ENCODE data around the gene SLC6A18.

The SLC6A18 gene

GRCh38 chr5:1196562-1196961 lies 28.6 kb upstream of the SLC6A18 start:
- H2AFZ ChIP-seq (ENCODE audit: low read depth, low read length) = no peak overlapping the region
- H3K9me3 ChIP-seq (ENCODE audit: insufficient read depth, low read length) = no peaks in the 10 kb centered on the region
- H3K4me3 ChIP-seq (ENCODE audit: low read length) = no peak overlapping the region
- no peaks in the 10 kb centered on the region for H3K79me2 ChIP-seq (ENCODE audit: low read length)
- H3K27me3 ChIP-seq (ENCODE audit: low read depth, low read length) = no peaks in the 10 kb centered on the region
- no peaks in the 10 kb centered on the region for H3K4me1 ChIP-seq (ENCODE audit: low read length)
- no peak overlapping the region for H3K4me2 ChIP-seq (ENCODE audit: low read length)
- TF ChIP-seq EZH2phosphoT487 (IDR thresholded peaks at IDR 0.05; ENCODE audit: low read depth) (no peak), CTCF (IDR thresholded peaks at IDR 0.05; ENCODE audit: low read depth, low read length) (no peak)
- H3K27ac ChIP-seq (ENCODE audit: low read length) = no peak overlapping the region
- no peaks in the 10 kb centered on the region for H3K36me3 ChIP-seq (replicated peaks; ENCODE audit: low read depth, low read length)
- no peaks in the 10 kb centered on the region for H4K20me1 ChIP-seq (ENCODE audit: insufficient read depth, low read length)
- H3K9ac ChIP-seq (ENCODE audit: low read length) = no peak overlapping the region

GRCh38 chr5:1197876-1198666 lies 27.1 kb upstream of the SLC6A18 start:
- Histone ChIP-seq H3K27me3 (ENCODE audit: low read depth, low read length) (no peaks in the 10 kb centered on the region), H2AFZ (ENCODE audit: low read depth, low read length) (no peak overlapping the region), H4K20me1 (ENCODE audit: insufficient read depth, low read length) (no peaks in the 10 kb centered on the region), H3K9ac (ENCODE audit: low read length) (no peak overlapping the region), H3K4me1 (ENCODE audit: low read length) (no peaks in the 10 kb centered on the region), H3K36me3 (replicated peaks; ENCODE audit: low read depth, low read length) (no peaks in the 10 kb centered on the region), H3K4me3 (ENCODE audit: low read length) (no peak overlapping the region), H3K9me3 (ENCODE audit: insufficient read depth, low read length) (no peaks in the 10 kb centered on the region), H3K27ac (ENCODE audit: low read length) (no peak overlapping the region), H3K79me2 (ENCODE audit: low read length) (no peaks in the 10 kb centered on the region), H3K4me2 (ENCODE audit: low read length) (no peak overlapping the region)
- TF ChIP-seq CTCF (IDR thresholded peaks at IDR 0.05; ENCODE audit: low read depth, low read length) (no peak), EZH2phosphoT487 (IDR thresholded peaks at IDR 0.05; ENCODE audit: low read depth) (no peak)

- Histone ChIP-seq H3K4me1 (ENCODE audit: low read length) (no peaks in the 10 kb centered on the region), H3K4me3 (ENCODE audit: low read length) (no peak overlapping the region), H3K9ac (ENCODE audit: low read length) (no peak overlapping the region), H3K36me3 (replicated peaks; ENCODE audit: low read depth, low read length) (no peaks in the 10 kb centered on the region), H3K9me3 (ENCODE audit: insufficient read depth, low read length) (no peaks in the 10 kb centered on the region), H2AFZ (ENCODE audit: low read depth, low read length) (no peak overlapping the region), H3K27ac (ENCODE audit: low read length) (no peak overlapping the region), H3K79me2 (ENCODE audit: low read length) (no peaks in the 10 kb centered on the region), H3K4me2 (ENCODE audit: low read length) (no peak overlapping the region), H3K27me3 (ENCODE audit: low read depth, low read length) (no peaks in the 10 kb centered on the region), H4K20me1 (ENCODE audit: insufficient read depth, low read length) (no peaks in the 10 kb centered on the region)
- TF ChIP-seq CTCF (IDR thresholded peaks at IDR 0.05; ENCODE audit: low read depth, low read length) (no peak), EZH2phosphoT487 (IDR thresholded peaks at IDR 0.05; ENCODE audit: low read depth) (no peak)
These were observed 25.9 kb upstream of the SLC6A18 start for GRCh38 chr5:1199340-1199648.

- H3K9me3 ChIP-seq (ENCODE audit: insufficient read depth, low read length) = no peaks in the 10 kb centered on the region
- H3K79me2 ChIP-seq (ENCODE audit: low read length) = no peaks in the 10 kb centered on the region
- H3K9ac ChIP-seq (ENCODE audit: low read length) = no peak overlapping the region
- TF ChIP-seq CTCF (IDR thresholded peaks at IDR 0.05; ENCODE audit: low read depth, low read length) = no peak
- TF ChIP-seq EZH2phosphoT487 (IDR thresholded peaks at IDR 0.05; ENCODE audit: low read depth) = no peak
- H3K36me3 ChIP-seq (replicated peaks; ENCODE audit: low read depth, low read length) = no peaks in the 10 kb centered on the region
- H3K27ac ChIP-seq (ENCODE audit: low read length) = no peak overlapping the region
- H3K4me2 ChIP-seq (ENCODE audit: low read length) = no peak overlapping the region
- H3K4me1 ChIP-seq (ENCODE audit: low read length) = no peaks in the 10 kb centered on the region
- no peaks in the 10 kb centered on the region for H4K20me1 ChIP-seq (ENCODE audit: insufficient read depth, low read length)
- no peak overlapping the region for H2AFZ ChIP-seq (ENCODE audit: low read depth, low read length)
- no peaks in the 10 kb centered on the region for H3K27me3 ChIP-seq (ENCODE audit: low read depth, low read length)
- no peak overlapping the region for H3K4me3 ChIP-seq (ENCODE audit: low read length)
These were observed 25.3 kb upstream of the SLC6A18 start for GRCh38 chr5:1199649-1200494.

Measured in OCI-LY3 (cell line).